H1 (cell line): ENCODE results near the gene EFHD1. TPM values are rescaled to one million over a fixed set of nuclear protein-coding genes. Genes with fewer than 3 reads are reported as not detected.

Experiments used
- CTCF ChIA-PET: fragments of 300-600 bp; sonication (Branson Sonifier 250); formaldehyde crosslinking; loops from one replicate; lab custom pipeline; 2021; ENCODE audit not compliant: partially characterized antibody; lab: Charles Lee
- POLR2A ChIA-PET: fragments of 300-600 bp; sonication (Branson Sonifier 250); formaldehyde crosslinking; loops from one replicate; lab custom pipeline; 2021; ENCODE audit warnings: inconsistent platforms; ENCODE audit not compliant: partially characterized antibody; lab: Charles Lee
- DNase-seq, 2 experiments: peaks; one replicate each; pipeline versions ENCODE4 v3.0.0 to v3.0.0-alpha.2; 2010 to 2022; ENCODE audit warnings: low spot score in 2 of 2, low read depth in 1 of 2, mixed read lengths in 1 of 2
- FAIRE-seq: peaks from 2 replicates; lab custom pipeline; 2011; peaks lifted over from hg19 to GRCh38; lab: Jason Lieb, UNC
- H2AFZ ChIP-seq: 2 replicates; pipeline ENCODE4 v1.8.1; 2012; ENCODE audit warnings: low read length, inconsistent platforms
- H2AK5ac ChIP-seq: 2 replicates; pipeline ENCODE4 v1.6.1; 2013; ENCODE audit warnings: low read depth, low read length
- H2BK120ac ChIP-seq: replicated peaks from 2 replicates; pipeline ENCODE3; 2013; ENCODE audit warnings: low read depth, low read length, inconsistent platforms
- H2BK12ac ChIP-seq: 2 replicates; pipeline ENCODE4 v1.6.1; 2013; ENCODE audit warnings: low read depth, low read length
- H2BK15ac ChIP-seq: 2 replicates; pipeline ENCODE4 v1.6.1; 2013; ENCODE audit warnings: low read length
- H2BK20ac ChIP-seq: 2 replicates; pipeline ENCODE4 v1.6.1; 2013; ENCODE audit warnings: low read length
- H2BK5ac ChIP-seq: 2 replicates; pipeline ENCODE4 v1.6.1; 2013; ENCODE audit warnings: low read depth, low read length
- H3K14ac ChIP-seq: 2 replicates; pipeline ENCODE4 v1.6.1; 2013; ENCODE audit warnings: inconsistent platforms; ENCODE audit not compliant: insufficient read length
- H3K18ac ChIP-seq: 2 replicates; pipeline ENCODE4 v1.6.1; 2013; ENCODE audit warnings: low read length; ENCODE audit errors: extremely low read depth
- H3K23ac ChIP-seq: 2 replicates; pipeline ENCODE4 v1.6.1; 2013; ENCODE audit warnings: inconsistent platforms; ENCODE audit not compliant: insufficient read length
- H3K23me2 ChIP-seq: 2 replicates; pipeline ENCODE4 v1.6.1; 2013; ENCODE audit warnings: low read depth, low read length
- H3K27ac ChIP-seq: 2 replicates; pipeline ENCODE4 v1.6.1; 2011; ENCODE audit warnings: low read depth, low read length, inconsistent platforms
- H3K27me3 ChIP-seq, 4 experiments: replicated peaks in 1 of 4; 1 replicate in 1 of 4; 2 replicates in 3 of 4; pipeline versions ENCODE4 v1.6.1 to v1.8.1; 2011 to 2013; ENCODE audit warnings: low read length in 3 of 4, mild to moderate bottlenecking in 3 of 4, inconsistent platforms in 2 of 4, mixed read lengths in 2 of 4, moderate library complexity in 1 of 4; ENCODE audit not compliant: control insufficient read depth in 3 of 4, insufficient read depth in 3 of 4; ENCODE audit errors: extremely low read depth in 1 of 4
- H3K36me3 ChIP-seq, 4 experiments: 2 replicates each; pipeline versions ENCODE4 v1.6.1 to v1.8.1; 2011 to 2013; ENCODE audit warnings: mild to moderate bottlenecking in 4 of 4, low read length in 3 of 4, moderate library complexity in 2 of 4, control low read depth in 1 of 4, inconsistent platforms in 1 of 4; ENCODE audit not compliant: insufficient read depth in 4 of 4, control insufficient read depth in 2 of 4
- H3K4ac ChIP-seq: replicated peaks from 2 replicates; pipeline ENCODE3; 2013; ENCODE audit warnings: low read length, low read depth, mixed read lengths, inconsistent platforms; ENCODE audit not compliant: insufficient read length
- H3K4me1 ChIP-seq, 4 experiments: replicated peaks in 1 of 4; 1 replicate in 1 of 4; 2 replicates in 3 of 4; pipeline versions ENCODE4 v1.6.1 to v1.8.1; 2011 to 2013; ENCODE audit warnings: low read length in 3 of 4, inconsistent platforms in 2 of 4, mixed read lengths in 1 of 4; ENCODE audit not compliant: insufficient read depth in 4 of 4, control insufficient read depth in 3 of 4
- H3K4me2 ChIP-seq, 2 experiments: 2 replicates each; pipeline versions ENCODE4 v1.6.1 to v1.8.1; 2011 to 2013; ENCODE audit warnings: low read depth in 2 of 2, low read length in 2 of 2, control low read depth in 1 of 2, inconsistent platforms in 1 of 2, mild to moderate bottlenecking in 1 of 2; ENCODE audit not compliant: insufficient read depth in 1 of 2
- H3K4me3 ChIP-seq, 4 experiments: fragments of 200-600, 300-600 bp in 1 of 4; sonication (generic), shearing (Covaris generic), sonication (Bioruptor Twin) in 1 of 4; 2 replicates each; pipeline versions ENCODE4 v1.5.1 to v1.8.1; 2011 to 2016; ENCODE audit warnings: low read length in 4 of 4, low read depth in 3 of 4, control low read depth in 2 of 4, inconsistent platforms in 2 of 4, mild to moderate bottlenecking in 2 of 4, mixed read lengths in 1 of 4, moderate library complexity in 1 of 4; ENCODE audit not compliant: insufficient read depth in 2 of 4; ENCODE audit errors: extremely low read depth in 1 of 4
- H3K56ac ChIP-seq: replicated peaks from 2 replicates; pipeline ENCODE3; 2013; ENCODE audit warnings: low read depth, mild to moderate bottlenecking, mixed read lengths, low read length, inconsistent platforms; ENCODE audit not compliant: insufficient read length
- H3K79me1 ChIP-seq: 2 replicates; pipeline ENCODE4 v1.6.1; 2013; ENCODE audit warnings: low read depth, low read length, control low read depth
- H3K79me2 ChIP-seq, 2 experiments: 2 replicates each; pipeline versions ENCODE4 v1.6.1 to v1.8.1; 2012 to 2013; ENCODE audit warnings: low read length in 2 of 2, mild to moderate bottlenecking in 2 of 2, inconsistent platforms in 1 of 2; ENCODE audit not compliant: insufficient read depth in 2 of 2, control insufficient read depth in 1 of 2
- H3K9ac ChIP-seq, 4 experiments: replicated peaks in 1 of 4; 1 replicate in 1 of 4; 2 replicates in 3 of 4; pipeline versions ENCODE4 v1.6.1 to v1.8.1; 2011 to 2013; ENCODE audit warnings: low read depth in 3 of 4, low read length in 3 of 4, control low read depth in 2 of 4, mild to moderate bottlenecking in 2 of 4, moderate library complexity in 2 of 4, inconsistent platforms in 1 of 4; ENCODE audit errors: extremely low read depth in 1 of 4
- H3K9me3 ChIP-seq, 2 experiments: 2 replicates each; pipeline versions ENCODE4 v1.6.1 to v1.8.1; 2012 to 2013; ENCODE audit warnings: mild to moderate bottlenecking in 2 of 2, moderate library complexity in 2 of 2, control low read depth in 1 of 2, inconsistent platforms in 1 of 2, low read depth in 1 of 2, low read length in 1 of 2, mixed read lengths in 1 of 2; ENCODE audit not compliant: insufficient read depth in 2 of 2
- H4K20me1 ChIP-seq, 2 experiments: replicated peaks in 1 of 2; 2 replicates each; pipeline versions ENCODE3 to v1.8.1; 2011 to 2013; ENCODE audit warnings: inconsistent platforms in 2 of 2, low read length in 2 of 2, mild to moderate bottlenecking in 1 of 2; ENCODE audit not compliant: insufficient read depth in 2 of 2, control insufficient read depth in 1 of 2
- H4K5ac ChIP-seq: 2 replicates; pipeline ENCODE4 v1.6.1; 2013; ENCODE audit warnings: low read length, low read depth, mixed read lengths, inconsistent platforms; ENCODE audit not compliant: insufficient read length
- H4K8ac ChIP-seq: 2 replicates; pipeline ENCODE4 v1.8.0; 2013; ENCODE audit warnings: mild to moderate bottlenecking, moderate library complexity, low read length, inconsistent platforms; ENCODE audit not compliant: insufficient read depth; ENCODE audit errors: extremely low read depth
- H4K91ac ChIP-seq: replicated peaks from 2 replicates; pipeline ENCODE3; 2013; ENCODE audit warnings: low read length, mixed read lengths, inconsistent platforms; ENCODE audit not compliant: insufficient read length
- CHD2 ChIP-seq: IDR thresholded peaks from 2 replicates; pipeline ENCODE4 v1.6.1; 2012; ENCODE audit warnings: low read length, improper control_type of control experiment
- GABPA ChIP-seq: IDR thresholded peaks from 2 replicates; pipeline ENCODE4 v1.6.1; 2011; ENCODE audit warnings: mild to moderate bottlenecking, low read length, moderate library complexity, borderline replicate concordance; ENCODE audit not compliant: insufficient read depth
- HDAC6 ChIP-seq: IDR thresholded peaks from one replicate; pipeline ENCODE4 v1.7.1; 2012; ENCODE audit warnings: low read depth, mild to moderate bottlenecking, inconsistent platforms, low read length, moderate library complexity
- JUND ChIP-seq: IDR thresholded peaks from 2 replicates; pipeline ENCODE4 v1.6.1; 2011; ENCODE audit warnings: mild to moderate bottlenecking, improper control_type of control experiment, low read length
- MAX ChIP-seq: IDR thresholded peaks from 2 replicates; pipeline ENCODE4 v1.6.1; 2012; ENCODE audit warnings: inconsistent platforms
- NANOG ChIP-seq: IDR thresholded peaks from 2 replicates; pipeline ENCODE4 v1.6.1; 2011; ENCODE audit warnings: low read length, low read depth, mild to moderate bottlenecking, inconsistent platforms; ENCODE audit not compliant: insufficient read depth, poor library complexity, severe bottlenecking
- PHF8 ChIP-seq: fragments of 200-600 bp; sonication (generic); conservative IDR thresholded peaks from 2 replicates; pipeline ENCODE4 v1.7.1; 2012; ENCODE audit warnings: low read depth, mild to moderate bottlenecking, inconsistent platforms, low read length, moderate library complexity
- RAD21 ChIP-seq, 2 experiments: IDR thresholded peaks in 1 of 2; conservative IDR thresholded peaks in 1 of 2; 2 replicates each; pipeline ENCODE4 v1.6.1; 2011; ENCODE audit warnings: low read depth in 2 of 2, low read length in 2 of 2, improper control_type of control experiment in 1 of 2, inconsistent platforms in 1 of 2, mild to moderate bottlenecking in 1 of 2, moderate library complexity in 1 of 2
- RXRA ChIP-seq: IDR thresholded peaks from 2 replicates; pipeline ENCODE4 v1.6.1; 2011; ENCODE audit warnings: low read depth, mild to moderate bottlenecking, low read length, moderate library complexity; ENCODE audit not compliant: insufficient read depth
- TBP ChIP-seq: IDR thresholded peaks from 2 replicates; pipeline ENCODE4 v1.6.1; 2011; ENCODE audit warnings: low read depth, low read length, improper control_type of control experiment
- TCF12 ChIP-seq: IDR thresholded peaks from 2 replicates; pipeline ENCODE4 v1.6.1; 2011; ENCODE audit warnings: low read depth, mild to moderate bottlenecking, low read length
- TEAD4 ChIP-seq: IDR thresholded peaks from 2 replicates; pipeline ENCODE4 v1.6.1; 2012; ENCODE audit warnings: low read depth, low read length, inconsistent platforms, mixed read lengths
- USF2 ChIP-seq: IDR thresholded peaks from 2 replicates; pipeline ENCODE4 v1.6.1; 2011; ENCODE audit warnings: low read length, improper control_type of control experiment
- WGBS, 2 experiments: shearing (Covaris generic) in 1 of 2; methylation state at CpG; one replicate each; pipeline versions ENCODE4 v1.1.6 to v1.1.7; 2013 to 2015; ENCODE audit warnings: low lambda C conversion rate in 2 of 2, mixed read lengths in 2 of 2, inconsistent platforms in 1 of 2, low coverage in 1 of 2, missing lambda C conversion rate in 1 of 2; ENCODE audit not compliant: insufficient replicate concordance in 2 of 2, insufficient coverage in 1 of 2, insufficient read length in 1 of 2; ENCODE audit errors: extremely low coverage in 1 of 2, missing lambda C conversion rate in 1 of 2; 5-methylcytosine and 5-hydroxymethylcytosine counted together
- polyA plus RNA-seq, 7 experiments: library from polyadenylated mRNA; depleted of rRNA in 3 of 7; stranded (reverse) in 5 of 7; unstranded in 2 of 7; fragments of >200 nt in 5 of 7; fragments of 200-250 nt in 2 of 7; gene quantifications; 1 replicate in 5 of 7; 2 replicates in 1 of 7; 4 replicates in 1 of 7; pipeline versions ENCODE4 v1.2.1 to v1.2.3, GENCODE V29; 2011 to 2013; ENCODE audit warnings: missing spikeins in 2 of 7, mixed read lengths in 2 of 7
- total RNA-seq: library from RNA; stranded (reverse); fragmentation: NEBNext Ultra II Directional; extraction: Animal tissue kit (Norgen Biotek cat#: 25700); gene quantifications from 2 replicates; pipeline ENCODE4 v1.2.1, GENCODE V29; 2021

The EFHD1 gene
- total and polyA plus RNA-seq, 2 of the 8 experiments (the other 6 are each of a cell fraction or from before 2014, with no cell fraction given): 3.4 to 4.5 TPM

GRCh38 chr2:232683368-232683767, 50.0 kb downstream of the EFHD1 start:
- H2BK20ac ChIP-seq: no peak overlapping the region
- no peak overlapping the region for H3K4me2 ChIP-seq
- no peaks in the 10 kb centered on the region for H3K4me1 ChIP-seq
- H2BK15ac ChIP-seq: no peak overlapping the region
- H2BK120ac ChIP-seq: no peak overlapping the region
- no peaks in the 10 kb centered on the region for H3K79me2 ChIP-seq
- no peaks in the 10 kb centered on the region for H3K27me3 ChIP-seq
- H3K4ac ChIP-seq: no peak overlapping the region
- H2AK5ac ChIP-seq: no peak overlapping the region
- no peak overlapping the region for H2BK5ac ChIP-seq
- H3K4me3 ChIP-seq: no peak overlapping the region
- FAIRE-seq (no peak), DNase-seq (no peak)
- POLR2A ChIA-PET: no interaction called here
- H3K9me3 ChIP-seq: no peaks in the 10 kb centered on the region
- H4K20me1 ChIP-seq: no peaks in the 10 kb centered on the region
- 100% methylated on average over 1 of the region's 1 CpG; no CpG with 5 or more reads in 1 of the 2 experiments for WGBS, 2 experiments
- H3K27ac ChIP-seq: no peak overlapping the region
- no peak overlapping the region for H2BK12ac ChIP-seq
- no peaks in the 10 kb centered on the region for H3K23me2 ChIP-seq
- H3K23ac ChIP-seq: no peak overlapping the region
- H4K5ac ChIP-seq: no peak overlapping the region
- no peak overlapping the region for H3K18ac ChIP-seq
- no peak overlapping the region for H3K9ac ChIP-seq
- CTCF ChIA-PET: interaction anchor here (0.6 to 6.2 kb wide), 7 partner anchors 10 to 84 kb away, joined by 3 to 37 read pairs (median 5); partner anchors contain the start of gene EFHD1
- no peak overlapping the region for H4K8ac ChIP-seq
- H3K36me3 ChIP-seq: no peaks in the 10 kb centered on the region
- no peak overlapping the region for H4K91ac ChIP-seq
- no peak overlapping the region for H3K14ac ChIP-seq
- no peak overlapping the region for H2AFZ ChIP-seq
- no peaks in the 10 kb centered on the region for H3K79me1 ChIP-seq
- H3K56ac ChIP-seq: no peak overlapping the region
- no peak for TF ChIP-seq RAD21 (IDR thresholded peaks at IDR 0.05 in 1 of 2, conservative IDR thresholded peaks at IDR 0.05 in 1 of 2; ENCODE audit: low read depth in 2 of 2, low read length in 2 of 2)
- TF ChIP-seq CHD2: no peak
- no peak for TF ChIP-seq TCF12
- TF ChIP-seq GABPA: no peak
- no peak for TF ChIP-seq TEAD4
- no peak for TF ChIP-seq USF2
- TF ChIP-seq RXRA: no peak
- TF ChIP-seq MAX: no peak
- TF ChIP-seq JUND: no peak
- TF ChIP-seq NANOG: no peak
- no peak for TF ChIP-seq PHF8
- TF ChIP-seq TBP: no peak
- no peak for TF ChIP-seq HDAC6
